HL-60/S4 (cell line): ENCODE measurements around the gene UNK.

Experiments used
- in situ Hi-C: fragments of 300-500 bp; cut with MboI; formaldehyde crosslinking; loops from 2 replicates; pipeline ENCODE4 v1.14.3; 2022; ENCODE audit warnings: low sequenced_read_pairs

Gene UNK, protein sequence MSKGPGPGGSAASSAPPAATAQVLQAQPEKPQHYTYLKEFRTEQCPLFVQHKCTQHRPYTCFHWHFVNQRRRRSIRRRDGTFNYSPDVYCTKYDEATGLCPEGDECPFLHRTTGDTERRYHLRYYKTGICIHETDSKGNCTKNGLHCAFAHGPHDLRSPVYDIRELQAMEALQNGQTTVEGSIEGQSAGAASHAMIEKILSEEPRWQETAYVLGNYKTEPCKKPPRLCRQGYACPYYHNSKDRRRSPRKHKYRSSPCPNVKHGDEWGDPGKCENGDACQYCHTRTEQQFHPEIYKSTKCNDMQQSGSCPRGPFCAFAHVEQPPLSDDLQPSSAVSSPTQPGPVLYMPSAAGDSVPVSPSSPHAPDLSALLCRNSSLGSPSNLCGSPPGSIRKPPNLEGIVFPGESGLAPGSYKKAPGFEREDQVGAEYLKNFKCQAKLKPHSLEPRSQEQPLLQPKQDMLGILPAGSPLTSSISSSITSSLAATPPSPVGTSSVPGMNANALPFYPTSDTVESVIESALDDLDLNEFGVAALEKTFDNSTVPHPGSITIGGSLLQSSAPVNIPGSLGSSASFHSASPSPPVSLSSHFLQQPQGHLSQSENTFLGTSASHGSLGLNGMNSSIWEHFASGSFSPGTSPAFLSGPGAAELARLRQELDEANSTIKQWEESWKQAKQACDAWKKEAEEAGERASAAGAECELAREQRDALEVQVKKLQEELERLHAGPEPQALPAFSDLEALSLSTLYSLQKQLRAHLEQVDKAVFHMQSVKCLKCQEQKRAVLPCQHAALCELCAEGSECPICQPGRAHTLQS

DNA sequence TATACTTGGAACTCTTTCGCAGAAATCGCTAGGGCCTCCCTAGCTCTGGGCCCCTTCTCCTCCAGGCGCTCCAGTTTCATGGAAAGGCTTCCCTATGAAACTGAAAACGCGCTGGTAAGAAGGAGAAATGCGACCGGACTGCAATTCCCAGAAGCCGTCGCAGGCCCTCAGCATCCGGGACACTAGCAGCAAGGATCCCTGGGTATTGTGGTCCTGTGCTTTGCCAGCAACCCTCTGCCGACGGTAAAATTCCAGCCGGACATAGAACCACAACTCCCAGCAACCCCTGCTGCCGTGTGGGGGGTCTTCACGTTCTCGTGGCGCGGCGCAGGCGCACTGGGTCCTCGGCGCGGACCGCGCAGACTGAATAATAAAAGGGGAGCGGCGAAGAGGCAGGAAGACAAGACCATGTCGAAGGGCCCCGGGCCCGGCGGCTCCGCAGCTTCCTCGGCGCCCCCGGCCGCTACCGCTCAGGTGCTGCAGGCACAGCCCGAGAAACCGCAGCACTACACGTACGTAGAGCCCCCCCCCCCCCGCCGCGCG, at the start of gene UNK:
TSS of gene UNK (plus strand) at position 334 of the 543 bp plus-strand sequence. CDS start at position 409, 75 bp downstream.
- in situ Hi-C loops = no loop called here

DNA sequence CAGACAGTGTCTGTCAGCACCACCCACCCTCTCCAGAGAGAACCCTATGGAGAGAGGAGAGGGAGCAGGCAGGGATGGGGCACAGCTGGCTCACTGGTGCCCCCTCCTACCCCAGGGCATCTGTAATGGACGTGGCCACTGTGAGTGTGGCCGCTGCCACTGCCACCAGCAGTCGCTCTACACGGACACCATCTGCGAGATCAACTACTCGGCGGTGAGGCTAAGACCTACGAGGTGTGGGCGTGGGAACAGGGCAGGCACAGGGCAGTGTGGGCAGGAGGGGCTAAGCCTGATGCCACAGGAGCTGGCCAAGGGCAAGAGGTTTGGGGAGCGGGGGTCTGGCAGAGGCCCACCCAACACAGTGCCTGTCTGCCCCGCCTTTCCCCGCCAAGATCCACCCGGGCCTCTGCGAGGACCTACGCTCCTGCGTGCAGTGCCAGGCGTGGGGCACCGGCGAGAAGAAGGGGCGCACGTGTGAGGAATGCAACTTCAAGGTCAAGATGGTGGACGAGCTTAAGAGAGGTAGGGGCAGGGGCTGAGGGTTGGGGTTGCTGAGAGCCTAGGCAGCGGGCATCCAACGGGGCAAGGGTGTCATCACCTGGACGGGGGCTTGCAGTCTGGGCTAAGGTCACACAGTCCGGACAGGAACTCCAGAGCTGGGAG, 48.3 kb upstream of the UNK start:
- in situ Hi-C loops = no loop called here

DNA sequence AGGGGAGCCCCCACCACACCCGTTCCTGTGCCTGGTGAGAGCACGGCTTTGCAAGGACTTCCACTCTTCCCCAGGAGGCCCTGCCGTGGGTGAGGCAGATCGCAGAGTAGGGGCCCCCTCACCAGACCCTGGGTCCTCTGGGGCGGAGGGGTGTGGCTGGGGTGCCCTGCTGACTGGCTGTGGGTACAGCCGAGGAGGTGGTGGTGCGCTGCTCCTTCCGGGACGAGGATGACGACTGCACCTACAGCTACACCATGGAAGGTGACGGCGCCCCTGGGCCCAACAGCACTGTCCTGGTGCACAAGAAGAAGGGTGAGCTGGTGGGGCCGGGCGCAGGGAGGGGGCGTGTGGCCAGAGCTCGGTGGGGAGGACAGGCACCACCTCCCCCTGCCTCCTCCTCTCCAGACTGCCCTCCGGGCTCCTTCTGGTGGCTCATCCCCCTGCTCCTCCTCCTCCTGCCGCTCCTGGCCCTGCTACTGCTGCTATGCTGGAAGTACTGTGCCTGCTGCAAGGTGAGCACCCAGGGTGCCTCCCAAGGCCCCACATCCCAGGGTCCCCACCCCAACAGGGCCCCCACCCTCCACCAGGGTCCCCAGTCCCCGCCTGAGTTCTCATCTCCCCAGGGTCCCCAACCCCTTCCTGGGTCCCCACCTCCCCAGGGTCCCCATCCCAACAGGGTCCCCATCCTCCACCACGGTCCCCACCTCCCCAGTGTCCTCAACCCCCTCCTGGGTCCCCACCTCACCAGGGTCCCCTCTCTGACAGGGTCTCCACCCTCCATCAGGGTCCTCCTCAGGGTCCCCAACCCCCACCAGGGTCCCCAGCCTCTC, 47.3 kb upstream of the UNK start:
- in situ Hi-C loops = no loop called here

DNA sequence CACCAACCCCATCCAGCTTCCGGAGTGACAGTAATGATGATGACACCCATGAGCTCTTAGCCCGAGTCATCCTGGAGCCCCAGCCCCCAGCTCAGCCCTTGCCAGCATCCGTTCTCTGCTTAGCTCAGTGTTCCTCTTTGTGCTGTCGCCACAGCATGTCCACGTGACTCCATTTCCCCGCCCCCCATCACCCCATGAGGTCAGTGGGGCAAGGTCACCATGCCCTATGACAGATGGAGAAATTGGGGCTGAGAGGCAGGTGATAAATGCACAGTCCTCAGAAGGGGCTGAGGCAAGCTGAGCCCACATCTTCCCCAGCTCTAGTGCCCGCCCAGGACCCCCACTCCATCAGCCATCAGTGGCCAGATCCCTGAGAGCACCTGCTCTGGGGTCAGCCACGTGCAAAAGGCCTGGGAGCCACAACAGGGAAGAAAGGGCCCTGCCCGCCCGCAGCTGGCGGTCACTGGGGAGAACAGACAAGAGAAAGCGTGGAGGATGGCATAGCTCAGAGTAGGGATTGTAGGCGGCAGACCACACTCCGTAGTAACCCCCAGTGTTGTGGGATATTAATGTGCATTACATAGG, 46.3 kb upstream of the UNK start:
- in situ Hi-C loops = no loop called here

DNA sequence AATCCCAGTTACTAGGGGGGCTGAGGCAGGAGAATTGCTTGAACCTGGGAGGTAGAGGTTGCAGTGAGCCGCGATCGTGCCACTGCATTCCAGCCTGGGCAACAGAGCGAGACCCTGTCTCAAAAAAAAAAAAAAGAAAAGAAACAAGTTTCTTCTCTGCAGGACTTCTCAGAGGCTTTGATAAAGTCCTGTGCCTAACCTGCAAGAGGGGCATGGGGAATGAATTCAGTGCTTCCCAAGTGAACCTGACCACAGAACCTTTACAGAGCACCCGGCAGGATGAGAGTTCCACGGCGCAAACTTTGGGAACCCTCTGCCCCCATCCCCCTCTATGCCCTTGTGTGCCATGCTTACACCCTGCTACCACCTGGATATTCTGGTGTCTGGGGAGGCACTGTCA, 45.4 kb upstream of the UNK start:
- in situ Hi-C loops = no loop called here

DNA sequence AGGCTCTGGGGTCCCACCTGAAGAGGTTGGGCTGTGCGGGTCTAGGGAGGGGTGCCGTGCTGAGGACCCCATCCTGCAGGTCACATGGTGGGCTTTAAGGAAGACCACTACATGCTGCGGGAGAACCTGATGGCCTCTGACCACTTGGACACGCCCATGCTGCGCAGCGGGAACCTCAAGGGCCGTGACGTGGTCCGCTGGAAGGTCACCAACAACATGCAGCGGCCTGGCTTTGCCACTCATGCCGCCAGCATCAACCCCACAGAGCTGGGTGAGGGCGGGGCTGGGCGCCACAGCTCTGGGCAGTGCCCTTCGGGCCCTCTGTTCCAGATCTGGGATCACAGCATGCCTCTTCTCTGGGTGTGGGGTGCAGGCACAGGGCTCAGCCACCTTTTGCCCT, 44.8 kb upstream of the UNK start:
- in situ Hi-C loops = loop anchor here (10.0 kb wide), 1 partner anchor 315 kb away; no protein-coding TSS in a partner anchor

DNA sequence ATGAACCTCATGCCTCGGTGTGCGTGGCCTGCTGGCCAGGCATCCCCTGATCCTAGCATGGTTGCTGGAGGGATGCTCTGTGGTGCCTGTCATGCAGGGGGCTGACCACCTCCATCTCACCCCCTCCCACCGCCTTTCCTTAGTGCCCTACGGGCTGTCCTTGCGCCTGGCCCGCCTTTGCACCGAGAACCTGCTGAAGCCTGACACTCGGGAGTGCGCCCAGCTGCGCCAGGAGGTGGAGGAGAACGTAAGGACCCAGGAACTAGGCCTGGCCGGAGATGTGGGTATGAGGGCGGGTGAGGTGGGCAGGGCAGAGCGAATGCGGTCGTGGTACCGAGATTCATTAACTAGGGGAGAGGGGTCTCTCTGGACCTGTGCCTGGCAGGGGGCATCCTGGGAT, 44.4 kb upstream of the UNK start:
- in situ Hi-C loops = loop anchor here (10.0 kb wide), 1 partner anchor 315 kb away; no protein-coding TSS in a partner anchor

DNA sequence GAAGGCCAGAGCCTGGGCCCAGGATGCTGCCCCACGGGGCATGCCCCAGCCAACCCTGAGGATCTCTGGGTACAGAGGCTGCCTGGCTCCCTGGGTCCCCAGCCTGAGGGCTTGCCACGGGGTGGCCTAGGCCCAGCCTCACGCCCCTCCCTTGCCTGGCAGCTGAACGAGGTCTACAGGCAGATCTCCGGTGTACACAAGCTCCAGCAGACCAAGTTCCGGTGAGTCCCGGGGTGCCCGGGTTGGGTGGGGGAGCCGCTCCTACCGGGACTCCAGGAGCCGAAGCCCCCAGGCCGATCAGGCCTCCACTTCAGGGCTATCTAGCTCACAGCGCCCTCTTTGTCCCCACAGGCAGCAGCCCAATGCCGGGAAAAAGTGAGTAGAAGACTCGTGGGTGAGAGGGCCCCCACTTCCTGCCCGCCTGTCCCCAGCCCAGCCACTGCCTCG, 44.0 kb upstream of the UNK start:
- in situ Hi-C loops = loop anchor here (10.0 kb wide), 1 partner anchor 316 kb away; no protein-coding TSS in a partner anchor

DNA sequence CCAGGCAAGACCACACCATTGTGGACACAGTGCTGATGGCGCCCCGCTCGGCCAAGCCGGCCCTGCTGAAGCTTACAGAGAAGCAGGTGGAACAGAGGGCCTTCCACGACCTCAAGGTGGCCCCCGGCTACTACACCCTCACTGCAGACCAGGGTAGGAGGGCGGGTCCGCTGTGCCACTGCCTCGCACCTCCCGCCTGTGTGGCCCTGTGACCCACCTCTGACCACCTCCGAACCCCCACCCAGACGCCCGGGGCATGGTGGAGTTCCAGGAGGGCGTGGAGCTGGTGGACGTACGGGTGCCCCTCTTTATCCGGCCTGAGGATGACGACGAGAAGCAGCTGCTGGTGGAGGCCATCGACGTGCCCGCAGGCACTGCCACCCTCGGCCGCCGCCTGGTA, 42.3 kb upstream of the UNK start:
- in situ Hi-C loops = loop anchor here (10.0 kb wide), 1 partner anchor 318 kb away; no protein-coding TSS in a partner anchor

DNA sequence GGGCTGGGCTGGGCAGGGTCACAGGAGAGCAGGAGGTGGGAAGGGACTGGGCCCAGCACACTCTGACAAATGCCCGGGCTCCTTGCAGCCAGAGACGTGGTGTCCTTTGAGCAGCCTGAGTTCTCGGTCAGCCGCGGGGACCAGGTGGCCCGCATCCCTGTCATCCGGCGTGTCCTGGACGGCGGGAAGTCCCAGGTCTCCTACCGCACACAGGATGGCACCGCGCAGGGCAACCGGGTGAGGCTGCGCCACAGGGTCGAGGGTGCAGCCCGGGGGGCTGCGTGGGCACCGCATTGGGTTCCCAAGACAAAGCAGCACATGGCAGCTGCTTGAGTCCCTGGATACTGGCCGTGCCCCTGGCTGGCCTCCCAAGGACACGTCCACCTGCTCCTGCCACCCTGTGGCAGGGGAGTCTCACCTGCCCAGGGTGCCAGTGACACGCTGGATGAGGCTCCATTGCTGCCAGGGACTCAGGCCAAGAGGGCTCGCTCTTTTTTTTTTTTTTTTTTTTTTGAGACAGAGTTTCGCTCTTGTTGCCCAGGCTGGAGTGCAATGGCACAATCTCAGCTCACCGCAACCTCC, 40.9 kb upstream of the UNK start:
- in situ Hi-C loops = loop anchor here (10.0 kb wide), 1 partner anchor 319 kb away; no protein-coding TSS in a partner anchor

DNA sequence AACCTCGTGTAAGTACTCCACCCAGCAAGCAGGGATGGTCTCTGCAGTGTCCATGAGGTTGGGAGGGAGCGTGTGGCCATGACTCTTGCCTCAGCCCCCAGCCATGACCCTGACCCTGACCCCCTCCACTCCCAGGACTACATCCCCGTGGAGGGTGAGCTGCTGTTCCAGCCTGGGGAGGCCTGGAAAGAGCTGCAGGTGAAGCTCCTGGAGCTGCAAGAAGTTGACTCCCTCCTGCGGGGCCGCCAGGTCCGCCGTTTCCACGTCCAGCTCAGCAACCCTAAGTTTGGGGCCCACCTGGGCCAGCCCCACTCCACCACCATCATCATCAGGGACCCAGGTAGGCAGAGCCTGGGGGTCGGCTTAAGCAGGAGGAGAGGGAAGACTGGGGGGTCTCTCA, 35.9 kb upstream of the UNK start:
- in situ Hi-C loops = loop anchor here (5.0 to 10.0 kb wide), 2 partner anchors 76 to 324 kb away; no protein-coding TSS in a partner anchor

DNA sequence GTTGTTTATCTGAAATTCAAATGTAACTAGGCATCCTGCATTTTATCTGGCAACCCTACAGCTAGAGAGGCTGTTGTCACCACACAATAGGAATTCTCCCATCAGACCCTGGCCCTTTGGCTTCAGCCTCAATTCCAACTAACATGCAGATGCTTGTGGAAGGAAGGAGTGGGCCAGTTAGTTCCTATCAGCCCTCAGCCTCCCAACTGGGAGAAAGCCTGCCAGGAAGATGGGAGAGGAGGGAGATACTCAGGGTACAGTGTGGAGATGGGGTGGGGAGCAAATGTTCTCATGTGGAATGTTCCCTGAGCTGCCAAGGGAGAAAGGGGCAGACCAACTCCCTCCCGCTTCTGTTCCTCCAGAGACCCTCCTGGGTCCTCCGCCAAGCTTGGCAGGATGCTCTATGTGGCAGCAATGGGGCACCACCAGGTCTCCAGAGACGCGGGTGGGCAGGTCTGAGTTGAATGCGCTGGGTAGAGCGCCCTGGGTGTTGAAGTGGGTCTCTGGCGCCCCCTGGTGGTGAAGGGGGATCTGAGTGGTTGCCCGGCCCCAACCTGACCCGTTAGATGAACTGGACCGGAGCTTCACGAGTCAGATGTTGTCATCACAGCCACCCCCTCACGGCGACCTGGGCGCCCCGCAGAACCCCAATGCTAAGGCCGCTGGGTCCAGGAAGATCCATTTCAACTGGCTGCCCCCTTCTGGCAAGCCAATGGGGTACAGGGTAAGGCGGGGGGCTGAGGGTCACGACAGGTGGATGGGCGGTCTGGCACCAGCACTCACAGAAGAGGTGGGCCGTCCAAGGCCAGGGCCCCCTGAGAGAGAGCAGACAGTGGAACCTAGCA, 34.8 kb upstream of the UNK start:
- in situ Hi-C loops = loop anchor here (5.0 to 25.0 kb wide), 3 partner anchors 77 to 325 kb away; partner anchors contain the start of gene CDK3

DNA sequence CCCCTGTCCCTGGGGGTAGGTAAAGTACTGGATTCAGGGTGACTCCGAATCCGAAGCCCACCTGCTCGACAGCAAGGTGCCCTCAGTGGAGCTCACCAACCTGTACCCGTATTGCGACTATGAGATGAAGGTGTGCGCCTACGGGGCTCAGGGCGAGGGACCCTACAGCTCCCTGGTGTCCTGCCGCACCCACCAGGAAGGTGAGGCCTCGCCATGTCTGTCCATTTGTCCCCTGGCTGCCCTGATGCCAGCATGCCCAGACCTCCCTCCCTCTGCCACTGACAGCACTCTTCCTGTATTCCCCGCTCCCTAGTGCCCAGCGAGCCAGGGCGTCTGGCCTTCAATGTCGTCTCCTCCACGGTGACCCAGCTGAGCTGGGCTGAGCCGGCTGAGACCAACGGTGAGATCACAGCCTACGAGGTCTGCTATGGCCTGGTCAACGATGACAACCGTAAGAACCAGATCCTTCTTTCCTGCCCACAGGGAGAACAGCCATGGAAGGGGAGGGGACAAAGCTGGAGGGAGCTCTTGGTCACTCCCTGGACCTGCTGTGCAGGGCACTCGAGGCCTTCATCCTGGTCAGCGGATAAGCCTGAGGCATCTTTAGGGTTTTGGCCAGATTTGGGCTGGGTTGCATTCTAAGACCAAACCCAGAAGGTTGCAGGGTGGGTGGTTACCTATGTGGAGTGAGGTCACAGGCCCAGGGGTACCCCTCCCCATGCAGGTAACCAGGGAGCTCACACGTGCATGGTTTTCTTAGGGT, 33.8 kb upstream of the UNK start:
- in situ Hi-C loops = loop anchor here (25.0 kb wide), 1 partner anchor 261 kb away; the partner anchor contains the start of gene CDK3

DNA sequence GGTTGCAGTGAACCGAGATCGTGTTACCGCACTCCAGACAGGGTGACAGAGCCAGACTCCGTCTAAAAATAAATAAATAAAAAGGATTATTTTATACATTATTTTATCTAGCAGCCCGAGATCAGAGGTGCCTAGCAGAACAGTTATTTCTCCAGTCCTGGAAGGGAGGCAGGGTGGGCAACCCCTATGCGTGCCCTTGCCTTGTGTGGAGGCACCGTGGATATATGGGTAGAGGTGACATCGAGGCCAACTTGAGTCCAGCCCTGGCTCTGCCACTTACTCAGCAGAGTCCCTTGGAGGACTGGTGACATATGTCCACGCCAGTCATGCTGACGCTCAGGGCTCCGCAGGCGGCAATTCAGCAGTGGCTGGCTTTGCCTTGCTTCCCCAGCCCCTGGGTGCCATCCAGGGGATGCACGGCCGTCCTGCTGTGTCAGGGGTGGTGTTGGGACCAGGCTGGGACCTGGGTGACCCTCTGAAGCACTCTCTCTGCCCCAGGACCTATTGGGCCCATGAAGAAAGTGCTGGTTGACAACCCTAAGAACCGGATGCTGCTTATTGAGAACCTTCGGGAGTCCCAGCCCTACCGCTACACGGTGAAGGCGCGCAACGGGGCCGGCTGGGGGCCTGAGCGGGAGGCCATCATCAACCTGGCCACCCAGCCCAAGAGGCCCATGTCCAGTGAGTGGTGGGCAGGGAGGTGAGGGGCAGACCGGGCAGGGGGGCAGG, 32.8 kb upstream of the UNK start:
- in situ Hi-C loops = loop anchor here (25.0 kb wide), 1 partner anchor 260 kb away; the partner anchor contains the start of gene CDK3

DNA sequence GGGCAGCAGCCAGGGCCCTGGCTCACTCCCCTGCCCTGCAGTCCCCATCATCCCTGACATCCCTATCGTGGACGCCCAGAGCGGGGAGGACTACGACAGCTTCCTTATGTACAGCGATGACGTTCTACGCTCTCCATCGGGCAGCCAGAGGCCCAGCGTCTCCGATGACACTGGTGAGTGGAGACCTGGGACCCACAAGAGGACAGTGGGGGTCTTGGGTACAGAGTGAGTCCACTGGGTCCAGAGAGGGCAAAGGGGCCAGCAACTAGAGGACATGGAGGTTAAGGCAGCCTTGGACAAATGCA, 32.2 kb upstream of the UNK start:
- in situ Hi-C loops = loop anchor here (25.0 kb wide), 1 partner anchor 260 kb away; the partner anchor contains the start of gene CDK3

DNA sequence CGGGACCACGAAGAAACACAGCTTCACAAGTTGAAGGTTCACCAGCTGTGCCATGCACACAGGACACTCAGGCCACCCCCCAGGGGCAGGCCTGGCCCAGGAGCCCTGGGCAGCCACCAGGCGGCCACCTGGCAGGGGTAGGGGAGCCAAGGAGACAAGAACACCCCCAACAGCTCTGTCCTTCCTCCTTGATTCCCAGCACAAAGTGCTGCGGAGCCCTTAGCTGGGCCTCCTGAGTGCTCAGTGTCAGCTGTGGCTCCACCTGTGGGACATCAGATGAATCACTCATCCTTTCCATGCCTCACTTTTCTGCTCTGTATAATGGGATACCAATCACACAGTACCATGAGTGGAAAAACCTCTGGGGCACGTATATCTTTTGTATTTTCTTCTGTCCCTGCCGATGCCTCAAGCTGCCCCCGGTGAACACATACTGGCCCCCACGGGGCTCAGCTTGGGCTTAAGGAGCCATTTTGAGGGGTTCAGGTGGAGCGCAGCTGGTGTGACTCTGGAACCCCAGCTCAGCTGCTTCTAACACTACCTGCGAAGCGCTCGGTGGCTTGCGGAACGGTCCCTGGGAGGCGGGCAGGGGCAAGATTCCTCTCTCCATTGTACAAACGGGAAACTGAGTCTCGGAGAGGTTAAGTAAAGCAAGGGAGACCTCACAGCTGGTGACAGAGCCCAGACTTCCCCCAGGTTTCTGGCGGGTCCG, 31.6 kb upstream of the UNK start:
- in situ Hi-C loops = loop anchor here (25.0 kb wide), 1 partner anchor 259 kb away; the partner anchor contains the start of gene CDK3
